Muscle of back (tissue), 11 donors: ENCODE results near the gene GPR151. TPM values are rescaled to one million over a fixed set of nuclear protein-coding genes. Genes with fewer than 3 reads are reported as not detected.

Experiments
- DNase-seq, 3 donors: peaks; one replicate each; pipeline versions ENCODE4 v3.0.0 to v3.0.0-alpha.2; 2013
- polyA plus RNA-seq, 10 donors: library from polyadenylated mRNA; unstranded; fragments of 120-200 nt; gene quantifications; one replicate each; pipeline ENCODE4 v1.2.1, GENCODE V29; 2013; ENCODE audit not compliant: insufficient read length in 10 of 10

The GPR151 gene
- polyA plus RNA-seq, 10 donors, result not detected

DNA sequence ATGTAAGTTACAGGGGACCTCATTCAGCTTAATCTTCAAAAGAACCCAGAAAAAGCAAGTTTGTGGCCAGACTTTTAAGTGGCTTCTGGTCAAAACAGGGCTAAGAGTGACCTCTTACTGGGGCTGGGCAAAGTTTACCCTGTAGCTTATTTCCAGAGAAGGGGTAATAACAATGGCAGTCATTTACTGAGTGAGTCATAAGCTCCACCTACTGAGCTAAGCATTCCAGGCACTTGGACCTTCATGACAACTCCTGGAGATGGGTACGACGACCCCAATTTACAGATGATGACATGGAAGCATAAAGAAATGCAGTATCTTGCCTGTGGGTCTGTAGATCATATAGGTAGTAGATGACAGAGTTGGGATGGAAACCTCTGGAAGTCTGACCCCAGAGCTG lies 4.7 kb upstream of the GPR151 start:
- no peak for DNase-seq

DNA sequence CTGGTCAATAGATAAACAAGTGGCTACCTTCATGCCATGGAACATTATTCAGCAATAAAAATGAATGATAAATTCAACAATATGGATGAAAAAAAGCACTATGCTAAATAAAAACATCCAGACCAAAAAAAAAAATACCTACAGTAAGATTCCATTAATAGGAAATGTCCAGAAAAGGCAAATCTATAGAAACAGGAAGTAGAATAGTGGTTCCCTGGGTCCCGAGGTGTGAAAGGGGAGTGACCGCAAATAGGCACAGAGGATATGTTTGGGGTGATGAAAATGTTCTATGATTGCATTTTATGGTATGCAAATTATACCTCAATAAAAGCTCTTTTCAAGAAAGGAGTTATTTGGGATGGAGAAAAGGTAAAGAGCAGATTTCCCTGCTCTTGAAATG lies 3.6 kb upstream of the GPR151 start:
- DNase-seq, result no peak

DNA sequence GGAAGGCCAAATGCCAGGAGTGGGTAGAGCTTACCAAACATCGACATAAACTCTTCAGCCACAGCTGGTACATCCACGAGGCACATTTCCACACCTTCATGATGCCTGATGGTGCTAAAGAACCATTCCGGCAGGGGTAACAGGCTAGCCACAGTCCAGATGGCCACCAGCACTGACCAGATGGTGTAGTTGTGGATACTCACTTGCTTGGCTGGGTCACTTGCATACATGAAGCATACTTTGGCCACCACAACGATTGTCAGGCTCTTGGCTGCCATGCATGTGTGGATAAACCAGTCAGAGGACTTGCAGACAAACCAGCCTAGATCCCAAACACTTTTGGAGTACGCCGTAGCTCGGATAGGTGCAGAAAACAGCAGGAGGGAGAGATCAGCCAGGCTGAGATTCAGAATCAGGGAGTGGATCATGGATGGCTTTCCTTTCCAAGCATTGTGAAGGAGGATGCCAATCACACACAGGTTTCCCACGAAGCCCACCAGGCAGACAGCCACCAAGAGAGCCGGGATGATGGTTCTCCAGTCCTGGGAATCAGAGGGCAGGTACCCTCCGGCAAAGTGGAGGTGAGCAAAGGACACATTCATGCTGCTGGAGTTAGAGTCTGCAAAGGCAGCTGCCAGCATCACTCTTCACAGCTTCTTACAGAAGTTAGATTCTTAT lies 378 bp downstream of the GPR151 start:
- DNase-seq, result no peak

DNA sequence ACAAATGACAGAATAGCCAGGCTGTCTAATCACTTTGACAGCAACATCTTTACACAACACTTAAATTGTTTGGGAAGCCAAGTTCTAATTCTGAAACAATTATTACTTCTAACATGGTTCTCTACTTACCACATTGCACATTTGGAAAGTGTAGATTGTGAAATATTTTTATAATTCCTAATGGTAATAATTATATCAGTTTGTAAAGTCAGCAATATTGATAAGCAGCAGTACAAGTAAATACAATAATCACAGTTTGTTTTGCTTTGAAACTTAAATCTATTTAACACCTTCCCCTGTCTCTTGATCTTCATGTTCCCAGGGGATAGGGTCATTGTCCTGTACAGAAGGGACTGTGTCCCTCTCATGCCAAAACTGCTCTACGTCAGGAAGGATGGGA lies 1.4 kb downstream of the GPR151 start:
- DNase-seq, result no peak

DNA sequence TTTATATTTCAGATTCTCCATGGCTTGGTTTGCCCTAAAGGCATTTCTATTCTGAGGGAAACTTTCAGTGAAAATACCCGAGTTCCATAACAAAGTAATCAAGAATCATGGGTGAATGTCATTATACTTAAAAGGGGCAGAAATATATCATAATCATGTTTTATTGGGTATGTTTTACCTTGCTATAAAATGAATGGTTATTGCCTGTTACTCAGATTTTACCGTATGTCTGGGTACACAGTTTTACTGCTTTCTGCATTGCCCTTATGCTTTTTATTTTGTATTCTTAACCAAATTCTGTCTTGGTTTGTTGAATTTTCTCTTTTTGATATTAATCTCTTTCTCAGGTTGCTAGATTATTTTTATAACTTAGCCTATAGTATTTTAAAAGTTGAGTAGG lies 2.5 kb downstream of the GPR151 start:
- no peak for DNase-seq

DNA sequence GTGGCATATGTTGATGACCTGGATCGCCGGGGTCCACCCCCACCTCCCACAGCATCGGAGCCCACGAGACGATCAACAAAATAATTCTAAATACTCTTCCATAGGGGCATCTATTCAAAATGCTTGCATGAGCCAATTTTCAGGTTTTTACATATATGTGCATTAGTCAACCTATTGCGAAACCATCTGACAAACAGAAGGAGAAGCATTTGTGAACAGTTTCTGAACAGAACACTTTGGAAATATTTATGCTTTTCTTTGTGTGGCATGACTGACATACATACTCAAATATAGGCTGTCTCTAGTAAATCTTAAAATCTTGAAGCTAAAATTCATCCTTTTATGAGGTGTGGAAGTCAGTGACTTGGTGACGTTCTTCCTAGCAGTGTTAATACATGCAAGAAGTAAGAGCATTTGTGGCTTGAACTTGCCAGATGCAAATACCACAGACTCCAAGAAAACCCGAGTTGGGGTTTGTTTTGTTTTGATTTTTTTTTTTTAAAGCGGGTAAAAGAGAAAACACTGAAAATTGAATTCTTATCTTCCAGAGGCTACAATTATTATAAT lies 5.3 kb downstream of the GPR151 start:
- DNase-seq, result no peak

DNA sequence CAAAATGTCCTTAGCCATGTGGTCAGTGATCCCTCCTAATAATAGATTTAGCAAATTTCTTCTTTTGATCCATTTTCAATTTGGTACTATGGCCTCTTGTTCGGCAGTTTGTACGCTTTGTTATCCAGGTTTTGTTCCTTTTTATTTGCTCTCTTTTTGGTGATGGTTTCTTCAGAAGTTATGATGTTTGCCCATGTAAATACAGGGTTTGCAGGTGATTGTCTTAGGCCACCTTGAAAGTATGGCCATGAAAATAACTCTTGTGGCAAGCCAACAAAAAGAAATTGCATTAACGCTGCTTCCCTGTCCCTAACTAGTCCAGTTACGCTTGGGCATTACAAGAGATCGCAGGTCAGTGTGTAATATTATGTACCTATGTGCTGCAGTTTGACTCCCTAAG lies 8.6 kb downstream of the GPR151 start:
- no peak for DNase-seq

DNA sequence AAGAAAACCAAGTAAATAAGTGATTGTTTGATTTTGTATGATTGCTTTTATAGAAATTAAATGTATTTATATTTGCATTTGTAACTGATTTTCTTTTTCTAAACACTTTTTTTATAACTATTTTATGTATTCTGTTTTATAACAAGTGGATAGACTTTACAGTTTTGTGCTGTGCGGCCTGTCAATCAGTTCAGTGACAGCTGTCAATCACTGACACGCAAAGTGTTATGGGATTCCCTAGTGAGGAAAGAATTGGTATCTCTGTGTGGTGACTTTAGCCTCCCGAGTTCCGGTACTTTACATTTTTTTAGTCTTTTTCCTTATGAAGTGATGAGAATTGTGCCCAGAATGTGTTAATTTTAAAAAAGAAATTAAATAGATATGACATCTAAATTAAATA lies 16.3 kb downstream of the GPR151 start:
- DNase-seq, result no peak

DNA sequence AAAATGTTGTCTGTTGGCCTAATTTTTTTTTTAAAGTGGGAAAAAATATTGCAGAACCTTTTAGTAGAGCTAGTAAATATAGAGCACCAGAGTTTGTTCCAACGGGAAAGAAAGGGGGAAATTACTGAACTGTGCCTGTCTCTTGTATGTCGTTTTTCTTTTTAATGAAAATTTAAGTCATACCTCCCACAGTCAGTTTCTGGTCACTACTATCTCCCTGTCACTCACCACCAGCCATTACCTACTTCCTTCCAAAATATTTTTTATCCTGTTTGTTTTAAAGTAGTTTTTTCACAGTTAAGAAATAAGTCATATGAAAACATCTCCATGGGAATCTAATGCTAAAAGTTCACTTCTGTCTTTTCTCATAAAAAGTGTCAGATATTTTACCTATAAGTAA lies 21.3 kb downstream of the GPR151 start:
- no peak for DNase-seq

DNA sequence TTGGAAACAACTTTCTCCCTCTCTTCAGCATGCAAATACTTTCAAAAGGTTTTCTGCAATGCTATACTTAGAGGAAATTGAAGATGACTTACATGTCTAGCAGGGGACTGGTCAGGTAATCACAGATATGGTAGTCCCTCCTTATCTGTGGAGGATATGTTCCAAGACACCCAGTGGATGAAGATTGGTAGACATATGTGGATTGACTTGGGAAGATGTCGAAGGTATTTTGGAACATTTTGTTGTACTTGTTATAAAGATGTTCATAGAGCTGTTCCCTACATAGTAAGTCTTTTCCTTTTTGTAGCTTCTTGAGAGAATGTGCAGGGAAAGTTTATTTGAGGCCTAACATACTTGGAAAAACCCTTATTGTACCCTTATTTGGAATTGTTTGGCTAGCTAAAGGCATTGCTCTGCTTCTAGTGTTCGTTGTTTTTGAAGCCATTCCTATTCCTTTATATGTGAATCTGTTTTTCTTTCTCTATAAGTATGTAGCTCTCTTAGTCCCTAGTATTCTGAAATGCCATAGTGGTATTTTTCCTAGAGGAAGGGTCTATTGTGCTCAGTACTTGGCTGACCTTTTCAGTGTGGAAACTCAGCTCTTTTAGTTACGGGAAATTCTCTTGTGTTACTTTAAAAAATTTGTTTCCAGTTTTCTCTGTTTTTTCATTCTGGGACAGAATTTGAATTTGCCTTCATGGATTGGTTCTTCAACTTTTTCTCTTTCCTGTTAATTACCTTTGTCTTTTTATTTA lies 25.7 kb downstream of the GPR151 start:
- DNase-seq, result no peak

DNA sequence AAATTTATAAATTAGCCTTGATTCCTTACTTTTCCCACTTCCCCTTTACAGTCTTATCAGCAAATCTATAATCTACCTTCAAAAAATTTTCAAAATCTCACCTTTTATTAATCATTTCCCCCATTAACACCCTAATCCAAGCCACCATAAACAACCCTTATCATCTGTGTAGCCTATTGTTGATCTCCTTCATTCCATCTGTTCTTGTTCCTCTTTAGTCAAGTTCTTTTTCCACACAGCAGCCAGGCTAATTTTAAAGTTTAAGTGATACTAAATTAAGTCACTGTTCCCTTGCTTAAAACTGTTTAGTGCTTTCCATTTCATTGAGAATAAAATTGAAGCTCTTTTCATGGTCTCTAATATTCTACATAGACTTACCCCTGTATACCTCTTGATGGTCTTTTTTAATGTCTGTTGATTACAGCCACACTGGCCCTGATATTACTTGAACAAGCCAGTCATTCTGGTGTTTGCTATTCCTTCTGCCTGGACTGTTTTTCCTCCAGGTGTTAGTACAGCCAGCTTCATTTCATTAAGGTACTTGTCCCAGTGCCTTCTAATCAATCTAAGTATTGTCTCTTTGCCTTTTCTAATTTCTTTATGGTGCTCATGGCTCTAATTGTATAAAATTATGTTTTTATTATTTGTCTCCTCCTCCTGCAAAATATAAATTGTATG lies 31.1 kb downstream of the GPR151 start:
- DNase-seq, result no peak

DNA sequence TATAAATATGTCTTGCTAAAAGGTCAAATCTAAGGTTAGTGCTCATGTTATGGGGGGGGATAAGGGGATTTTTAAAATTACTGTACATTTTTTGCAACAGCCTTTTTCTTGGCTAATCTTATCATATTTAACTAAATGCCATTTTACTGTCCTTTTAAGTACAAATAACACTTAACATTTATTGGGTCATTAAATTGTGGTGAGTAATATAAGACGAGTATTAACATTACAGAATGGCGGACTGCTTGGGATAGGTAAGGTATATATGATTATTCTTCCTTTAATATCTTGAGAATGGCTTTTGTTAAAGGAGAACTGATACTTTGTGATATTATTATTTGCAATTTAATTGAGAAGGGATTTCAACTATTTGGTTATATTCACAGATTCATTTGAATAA lies 33.2 kb downstream of the GPR151 start:
- no peak for DNase-seq

DNA sequence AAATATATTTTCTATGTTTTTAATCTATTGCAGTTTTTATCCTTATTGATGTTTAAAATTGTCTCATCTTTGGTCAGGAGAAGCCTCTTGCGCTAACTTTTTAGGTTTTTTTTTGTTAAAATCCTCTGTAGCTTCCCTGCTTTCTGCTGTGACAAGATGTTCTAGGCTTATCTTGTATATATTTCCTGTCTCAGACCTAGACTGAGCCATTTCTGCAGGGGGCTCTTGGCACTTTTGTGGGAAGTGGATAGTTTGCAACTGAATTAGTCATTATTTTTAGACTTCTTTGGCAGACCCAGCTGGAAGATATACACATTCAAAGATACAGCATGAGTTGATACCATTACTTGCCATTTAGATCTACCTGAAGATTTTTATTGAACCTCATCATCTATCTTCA lies 40.1 kb downstream of the GPR151 start:
- DNase-seq, result no peak

DNA sequence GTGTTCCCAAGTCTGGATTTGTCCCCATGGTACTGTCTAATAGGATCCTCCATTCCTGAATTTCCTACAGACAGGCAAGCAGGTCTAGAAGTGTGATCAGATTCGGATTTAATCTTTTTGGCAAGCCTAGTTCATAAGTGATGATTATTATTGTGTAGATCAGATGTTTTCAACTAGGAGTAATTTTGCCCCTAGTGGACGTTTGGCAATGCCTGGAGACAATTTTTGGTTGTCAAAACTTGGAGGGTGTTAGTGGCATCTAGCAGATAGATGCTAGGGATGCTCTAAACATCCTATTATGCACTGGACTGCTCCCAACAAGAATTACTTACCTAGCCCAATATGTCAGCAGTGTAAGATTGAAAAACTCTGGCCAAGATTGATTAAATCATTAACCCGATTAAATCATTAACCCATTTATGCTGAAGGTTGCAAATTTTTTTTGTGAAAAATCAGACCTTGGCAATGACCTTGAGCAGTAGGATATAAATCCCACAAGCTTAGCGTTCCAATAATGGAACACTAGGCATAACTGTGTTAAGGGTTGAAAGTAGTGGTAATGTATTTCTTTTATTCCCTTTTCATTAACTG lies 40.7 kb downstream of the GPR151 start:
- no peak for DNase-seq

DNA sequence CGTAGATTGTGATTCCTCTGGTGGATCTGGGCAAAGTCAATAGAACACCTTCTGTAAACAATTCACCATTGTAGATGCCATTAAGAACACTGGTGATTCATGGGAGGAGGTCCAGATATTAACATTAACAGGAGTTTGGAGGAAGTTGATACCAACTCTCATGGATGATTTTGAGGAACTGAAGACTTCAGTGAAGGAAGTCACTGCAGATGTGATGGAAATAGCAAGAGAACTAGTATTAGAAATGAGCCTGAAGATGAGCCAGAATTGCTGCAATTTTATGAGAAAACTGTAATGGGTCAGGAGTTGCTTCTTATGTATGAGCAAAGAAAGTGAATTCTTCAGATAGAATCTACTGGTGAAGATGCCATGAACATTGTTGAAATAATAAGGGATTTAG lies 41.9 kb downstream of the GPR151 start:
- no peak for DNase-seq

DNA sequence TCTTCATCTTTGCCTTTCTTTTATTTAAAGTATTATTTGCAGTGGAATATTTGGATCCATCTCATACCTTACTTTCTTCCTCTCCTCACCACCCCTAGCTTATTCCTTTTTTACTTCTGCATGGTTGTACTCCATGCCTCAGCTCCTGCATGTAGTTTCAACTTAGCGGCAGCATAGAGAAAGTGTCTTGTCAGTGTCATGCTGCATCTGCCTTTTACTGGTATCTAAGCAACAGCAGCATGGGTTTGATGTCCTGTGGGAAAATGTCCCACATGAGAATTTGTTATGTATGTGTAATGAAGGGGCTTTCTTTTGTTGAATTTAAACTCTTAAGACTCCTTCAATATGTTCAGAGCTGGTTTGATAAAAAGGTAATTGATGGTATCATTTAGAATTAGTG lies 48.2 kb downstream of the GPR151 start:
- DNase-seq, result no peak

DNA sequence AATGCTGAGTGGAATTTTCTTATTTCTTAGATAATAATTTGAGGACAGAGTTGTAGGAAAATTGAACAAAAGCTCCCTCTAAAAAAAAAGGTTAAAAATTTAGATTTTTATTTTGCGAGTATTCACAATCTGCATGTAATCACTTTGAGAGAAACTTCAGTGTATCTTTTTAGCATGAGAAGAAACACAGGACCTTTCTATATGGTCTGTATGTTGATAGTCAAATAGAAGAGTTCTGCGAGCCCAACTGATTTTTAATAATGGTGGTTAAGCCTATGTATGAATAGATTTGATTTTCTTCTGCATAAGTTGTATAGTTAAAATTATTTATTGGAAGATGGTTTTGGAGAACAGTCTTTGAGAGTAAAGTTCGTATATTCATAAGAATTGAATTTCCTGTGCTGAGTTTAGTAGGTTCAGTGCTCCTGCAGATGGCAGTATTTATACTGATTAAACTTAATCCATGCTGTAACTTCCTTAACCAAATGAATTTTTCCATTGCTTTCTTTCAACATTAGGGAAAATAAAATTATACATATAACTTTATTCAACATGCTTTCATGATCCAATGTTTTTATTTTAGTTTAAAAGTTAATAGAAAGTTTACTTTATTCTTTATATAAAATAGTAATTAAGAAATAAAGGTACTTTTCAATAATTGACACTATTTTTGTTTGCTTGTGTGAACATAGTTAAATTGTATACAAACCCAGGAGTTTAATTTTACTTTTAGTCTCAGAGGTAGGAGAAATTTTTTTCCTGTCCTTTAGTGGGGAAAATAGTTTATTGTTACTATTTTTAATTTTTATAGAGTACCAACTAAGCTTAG lies 49.3 kb downstream of the GPR151 start:
- DNase-seq, result peak in 1 of 3 donors; percentile 11

DNA sequence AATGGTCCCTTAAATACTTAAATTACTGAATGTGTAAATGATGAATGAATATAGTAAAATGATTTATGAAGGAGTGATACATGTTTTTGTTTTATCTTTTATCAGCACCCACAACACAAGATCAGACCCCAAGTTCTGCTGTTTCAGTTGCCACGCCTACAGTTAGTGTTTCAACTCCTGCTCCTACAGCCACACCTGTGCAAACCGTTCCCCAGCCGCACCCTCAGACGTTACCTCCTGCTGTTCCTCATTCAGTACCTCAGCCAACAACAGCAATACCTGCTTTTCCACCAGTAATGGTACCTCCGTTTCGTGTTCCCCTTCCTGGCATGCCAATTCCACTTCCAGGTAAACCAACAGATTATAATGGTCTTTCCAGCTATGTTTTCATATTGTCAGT lies 52.5 kb downstream of the GPR151 start:
- no peak for DNase-seq
